Mammary epithelial cell (primary cell): ENCODE results near the gene TIPIN.
"Not testable (repeated sequence)": the region's sequence is repeated elsewhere in the genome, so short reads cannot be mapped to it uniquely, and the experiment has no call there.

Source experiments
- CTCF ChIP-seq, 2 donors: IDR thresholded peaks in 1 of 2; conservative IDR thresholded peaks in 1 of 2; 2 replicates each; pipeline ENCODE4 v1.5.1; 2011 to 2012; ENCODE audit warnings: inconsistent platforms in 2 of 2, low read length in 2 of 2, mild to moderate bottlenecking in 2 of 2, control low read depth in 1 of 2, low read depth in 1 of 2; ENCODE audit not compliant: insufficient read depth in 1 of 2; ENCODE audit errors: extremely low read depth in 1 of 2
- EZH2 ChIP-seq: IDR thresholded peaks from 2 replicates; pipeline ENCODE4 v1.6.1; 2012; ENCODE audit warnings: low read length, inconsistent platforms, borderline replicate concordance

GRCh38 chr15:66393037-66393436 lies 36.6 kb upstream of the TIPIN start:
- TF ChIP-seq CTCF (conservative IDR thresholded peaks at IDR 0.05 in 1 of 2, IDR thresholded peaks at IDR 0.05 in 1 of 2; ENCODE audit: extremely low read depth in 1 of 2, insufficient read depth in 1 of 2, low read depth in 1 of 2, low read length in 2 of 2); EZH2: not testable (repeated sequence)
